ENCODE results near the gene DNMT3L. TPM values are rescaled to one million over a fixed set of nuclear protein-coding genes. Genes with fewer than 3 reads are reported as not detected.

The DNMT3L gene
- total RNA-seq, 1 donor from 2014 or later = not detected

DNA sequence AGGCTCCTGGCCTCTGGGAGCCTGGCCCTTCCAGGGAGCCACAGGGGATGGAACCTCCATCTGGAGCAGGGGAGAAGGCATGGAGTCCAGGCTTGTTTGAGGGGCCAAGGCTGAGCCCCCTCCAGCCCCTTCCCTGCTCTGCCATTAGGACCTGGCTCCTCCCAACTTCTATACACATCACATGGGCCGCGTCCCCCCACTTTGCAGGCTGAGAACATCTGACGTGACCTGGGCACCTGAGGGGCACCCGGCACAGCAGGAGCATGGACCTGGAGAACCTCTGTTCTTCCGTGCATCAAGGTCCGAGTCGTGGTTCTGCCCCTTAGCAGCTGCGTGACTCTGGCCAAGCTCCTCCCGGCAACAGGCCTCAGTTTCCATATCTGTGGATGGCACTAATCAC lies 20.1 kb upstream of the DNMT3L start:
- Mint-ChIP-seq H3K4me1 (ENCODE audit: low read depth) (peaks cover 12% of the 10 kb centered on the region), H3K27me3 (peaks cover 17% of the 10 kb centered on the region), H3K27ac (no peak overlapping the region), H3K36me3 (ENCODE audit: insufficient read depth) (no peaks in the 10 kb centered on the region), H3K9me3 (ENCODE audit: low read depth) (no peaks in the 10 kb centered on the region), H3K4me3 (ENCODE audit: low read depth) (no peak overlapping the region)
- no peak for DNase-seq (ENCODE audit: low spot score, unreplicated experiment)
- TF ChIP-seq, protein P1, sequence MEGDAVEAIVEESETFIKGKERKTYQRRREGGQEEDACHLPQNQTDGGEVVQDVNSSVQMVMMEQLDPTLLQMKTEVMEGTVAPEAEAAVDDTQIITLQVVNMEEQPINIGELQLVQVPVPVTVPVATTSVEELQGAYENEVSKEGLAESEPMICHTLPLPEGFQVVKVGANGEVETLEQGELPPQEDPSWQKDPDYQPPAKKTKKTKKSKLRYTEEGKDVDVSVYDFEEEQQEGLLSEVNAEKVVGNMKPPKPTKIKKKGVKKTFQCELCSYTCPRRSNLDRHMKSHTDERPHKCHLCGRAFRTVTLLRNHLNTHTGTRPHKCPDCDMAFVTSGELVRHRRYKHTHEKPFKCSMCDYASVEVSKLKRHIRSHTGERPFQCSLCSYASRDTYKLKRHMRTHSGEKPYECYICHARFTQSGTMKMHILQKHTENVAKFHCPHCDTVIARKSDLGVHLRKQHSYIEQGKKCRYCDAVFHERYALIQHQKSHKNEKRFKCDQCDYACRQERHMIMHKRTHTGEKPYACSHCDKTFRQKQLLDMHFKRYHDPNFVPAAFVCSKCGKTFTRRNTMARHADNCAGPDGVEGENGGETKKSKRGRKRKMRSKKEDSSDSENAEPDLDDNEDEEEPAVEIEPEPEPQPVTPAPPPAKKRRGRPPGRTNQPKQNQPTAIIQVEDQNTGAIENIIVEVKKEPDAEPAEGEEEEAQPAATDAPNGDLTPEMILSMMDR (IDR thresholded peaks at IDR 0.05; ENCODE audit: unreplicated experiment) = no peak

DNA sequence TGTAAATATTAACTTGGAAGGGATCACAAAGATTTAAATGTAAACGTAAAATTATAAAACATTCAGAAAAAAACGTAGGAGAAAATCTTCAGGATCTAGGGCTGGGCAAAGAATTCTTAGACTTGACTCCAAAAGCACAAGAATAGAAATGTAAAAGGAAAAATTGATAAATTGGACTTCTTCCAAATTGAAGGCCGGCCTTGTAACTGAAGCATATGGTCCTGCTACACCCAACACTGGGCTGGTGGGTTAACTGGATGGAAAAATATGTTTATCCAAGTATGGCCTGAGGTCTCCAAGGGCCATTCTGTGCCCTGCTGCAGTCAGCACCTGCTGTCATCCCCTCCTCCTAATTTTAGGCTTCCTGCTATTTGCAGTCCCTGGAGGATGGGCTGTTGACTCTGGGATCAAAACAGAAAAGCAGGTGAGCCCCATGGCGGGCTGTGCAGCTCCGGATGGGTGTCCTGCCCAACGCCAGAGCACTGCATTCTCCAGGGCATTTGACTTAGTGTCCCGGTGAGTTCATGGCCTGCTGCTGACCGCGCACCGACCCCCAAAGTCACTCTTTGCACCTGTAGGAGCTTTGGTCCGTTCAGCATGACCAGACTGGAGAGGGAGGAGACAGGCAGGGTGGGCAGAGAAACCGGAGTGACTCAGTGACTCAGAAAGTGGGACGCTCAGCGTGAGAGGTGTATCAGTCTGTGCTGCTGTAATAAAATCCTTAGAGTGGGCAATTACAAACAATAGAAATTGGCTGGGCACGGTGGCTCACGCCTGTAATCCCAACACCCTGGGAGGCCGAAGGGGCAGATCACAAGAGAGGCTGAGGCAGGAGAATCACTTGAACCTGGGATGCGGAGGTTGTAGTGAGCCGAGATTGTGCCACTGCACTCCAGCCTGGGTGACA lies 17.9 kb upstream of the DNMT3L start:
- Mint-ChIP-seq H3K27ac (no peak overlapping the region), H3K4me3 (ENCODE audit: low read depth) (no peak overlapping the region), H3K9me3 (ENCODE audit: low read depth) (peaks cover 4% of the 10 kb centered on the region), H3K27me3 (peaks cover 21% of the 10 kb centered on the region), H3K36me3 (ENCODE audit: insufficient read depth) (no peaks in the 10 kb centered on the region), H3K4me1 (ENCODE audit: low read depth) (peaks cover 12% of the 10 kb centered on the region)
- no peak for DNase-seq (ENCODE audit: low spot score, unreplicated experiment)
- TF ChIP-seq, protein P1 (IDR thresholded peaks at IDR 0.05; ENCODE audit: unreplicated experiment) = no peak

DNA sequence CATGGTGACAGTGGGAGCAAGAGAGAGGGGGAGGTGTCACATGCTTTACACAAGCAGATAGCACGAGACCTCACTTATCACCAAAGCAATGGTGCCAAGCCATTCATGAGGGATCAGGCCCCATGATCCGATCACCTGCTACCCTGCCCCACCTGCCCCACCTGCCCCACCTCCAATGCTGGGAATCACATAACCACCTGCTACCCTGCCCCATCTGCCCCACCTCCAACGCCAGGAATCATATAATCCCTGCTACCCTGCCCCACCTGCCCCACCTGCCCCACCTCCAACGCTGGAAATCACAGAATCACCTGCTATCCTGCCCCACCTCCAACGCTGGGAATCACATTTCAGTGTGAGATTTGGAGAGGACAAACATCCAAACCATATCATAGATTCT lies 13.3 kb upstream of the DNMT3L start:
- H3K4me1 Mint-ChIP-seq (ENCODE audit: low read depth) = no peaks in the 10 kb centered on the region
- H3K4me3 Mint-ChIP-seq (ENCODE audit: low read depth) = no peak overlapping the region
- H3K9me3 Mint-ChIP-seq (ENCODE audit: low read depth) = peaks cover 4% of the 10 kb centered on the region
- no peak for DNase-seq (ENCODE audit: low spot score, unreplicated experiment)
- no peaks in the 10 kb centered on the region for H3K36me3 Mint-ChIP-seq (ENCODE audit: insufficient read depth)
- TF ChIP-seq, protein P1 (IDR thresholded peaks at IDR 0.05; ENCODE audit: unreplicated experiment) = no peak
- H3K27me3 Mint-ChIP-seq = peaks cover 6% of the 10 kb centered on the region
- H3K27ac Mint-ChIP-seq = no peak overlapping the region

DNA sequence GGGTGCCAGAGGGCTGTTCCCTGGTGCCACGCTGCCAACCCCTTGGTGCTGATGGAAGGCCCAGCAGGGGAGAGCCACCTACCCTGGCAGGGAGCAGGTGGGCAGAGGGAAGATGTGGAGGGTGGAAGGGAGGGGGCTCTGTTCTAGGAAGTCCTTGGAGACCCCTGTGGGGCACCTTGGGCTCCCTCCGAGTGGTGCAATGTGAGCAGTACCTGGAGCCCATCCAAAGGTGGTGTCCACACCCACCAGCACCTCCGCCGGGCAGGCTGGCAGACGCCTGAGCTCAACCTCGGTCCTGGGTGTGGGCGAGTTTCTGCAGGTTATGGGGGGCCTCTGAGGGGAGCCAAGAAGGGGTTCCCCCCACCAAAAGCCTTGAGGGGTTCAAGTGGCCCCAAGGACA lies 11.3 kb upstream of the DNMT3L start:
- no peak overlapping the region for H3K27ac Mint-ChIP-seq
- no peaks in the 10 kb centered on the region for H3K36me3 Mint-ChIP-seq (ENCODE audit: insufficient read depth)
- peaks cover 6% of the 10 kb centered on the region for H3K27me3 Mint-ChIP-seq
- peaks cover 4% of the 10 kb centered on the region for H3K9me3 Mint-ChIP-seq (ENCODE audit: low read depth)
- TF ChIP-seq, protein P1 (IDR thresholded peaks at IDR 0.05; ENCODE audit: unreplicated experiment) = no peak
- H3K4me1 Mint-ChIP-seq (ENCODE audit: low read depth) = no peaks in the 10 kb centered on the region
- H3K4me3 Mint-ChIP-seq (ENCODE audit: low read depth) = no peak overlapping the region
- DNase-seq (ENCODE audit: low spot score, unreplicated experiment) = no peak

DNA sequence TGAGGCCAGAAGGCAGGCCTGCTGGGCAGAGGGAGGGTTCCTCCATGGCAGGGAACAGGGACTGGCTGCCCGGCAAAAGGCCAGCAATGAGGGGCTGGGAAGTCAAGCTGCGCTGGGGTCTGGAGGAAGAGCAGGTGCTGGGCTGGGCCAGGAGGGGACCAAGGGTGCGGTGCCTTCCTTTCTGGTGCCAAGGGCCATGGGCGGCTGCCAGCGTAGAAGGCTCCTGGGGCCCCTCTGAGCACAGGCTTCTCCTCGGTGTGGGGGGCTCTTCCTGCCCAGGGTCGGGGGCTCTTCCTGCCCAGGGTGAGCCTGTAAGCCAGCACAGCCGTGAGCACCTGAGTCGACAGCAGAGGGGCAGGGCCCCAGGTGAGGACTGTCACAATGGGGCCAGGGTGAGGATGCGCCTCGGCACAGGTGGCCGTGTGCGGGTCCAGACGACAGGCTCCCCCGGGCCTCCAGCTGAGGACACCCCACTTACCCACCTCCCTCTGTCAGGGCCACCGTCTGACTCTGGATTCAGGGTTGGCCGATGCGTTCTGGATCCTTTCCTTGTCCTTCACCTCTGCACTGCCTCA lies 10.7 kb upstream of the DNMT3L start:
- Mint-ChIP-seq H3K4me1 (ENCODE audit: low read depth) (no peaks in the 10 kb centered on the region), H3K9me3 (ENCODE audit: low read depth) (peaks cover 4% of the 10 kb centered on the region), H3K4me3 (ENCODE audit: low read depth) (no peak overlapping the region), H3K27ac (no peak overlapping the region), H3K36me3 (ENCODE audit: insufficient read depth) (no peaks in the 10 kb centered on the region), H3K27me3 (peaks cover 6% of the 10 kb centered on the region)
- DNase-seq (ENCODE audit: low spot score, unreplicated experiment) = no peak
- TF ChIP-seq, protein P1 (IDR thresholded peaks at IDR 0.05; ENCODE audit: unreplicated experiment) = no peak
